K562 (cell line): Measurements from ENCODE around the gene CALML3. TPM values are rescaled to one million over a fixed set of nuclear protein-coding genes. Genes with fewer than 3 reads are reported as not detected.

Experiments
- CCAR2 ChIP-seq: fragments of 200-400 bp; formaldehyde crosslinking; IDR thresholded peaks from 2 replicates; pipeline ENCODE4 v1.6.1; 2017; ENCODE audit warnings: mild to moderate bottlenecking, low read depth, low read length
- DNMT1 ChIP-seq: fragments of 450-650 bp; IDR thresholded peaks from 2 replicates; pipeline ENCODE4 v1.6.1; 2016; ENCODE audit warnings: antibody characterized with exemption, mild to moderate bottlenecking
- HDAC1 ChIP-seq, 2 experiments: fragments of 450-650 bp; IDR thresholded peaks; 2 replicates each; pipeline ENCODE4 v1.6.1; 2016 to 2017; ENCODE audit warnings: inconsistent platforms in 1 of 2, mild to moderate bottlenecking in 1 of 2, moderate library complexity in 1 of 2
- HDAC8 ChIP-seq: fragments of 450-650 bp; IDR thresholded peaks from 2 replicates; pipeline ENCODE4 v1.6.1; 2016; ENCODE audit warnings: mild to moderate bottlenecking, missing genetic modification characterization, moderate library complexity, missing compliant biosample characterization
- HEY1 ChIP-seq: fragments of 250-450 bp; sonication (Bioruptor Pico); IDR thresholded peaks from 2 replicates; pipeline ENCODE4 v1.5.0; 2020; ENCODE audit warnings: mild to moderate bottlenecking, moderate library complexity, borderline replicate concordance
- KDM2B ChIP-seq: fragments of 250-450 bp; sonication (Bioruptor Pico); IDR thresholded peaks from 2 replicates; pipeline ENCODE4 v1.8.0; 2021; ENCODE audit warnings: mild to moderate bottlenecking, moderate library complexity
- KLF16 ChIP-seq: IDR thresholded peaks from 2 replicates; pipeline ENCODE4 v1.6.1; 2016; ENCODE audit warnings: antibody characterized with exemption
- NBN ChIP-seq: fragments of 450-650 bp; IDR thresholded peaks from 2 replicates; pipeline ENCODE4 v1.6.1; 2016; ENCODE audit warnings: low read depth, mild to moderate bottlenecking
- NEUROD1 ChIP-seq: fragments of 150-350 bp; IDR thresholded peaks from 2 replicates; pipeline ENCODE4 v1.6.1; 2014; ENCODE audit warnings: borderline replicate concordance, low read length, low read depth; ENCODE audit not compliant: partially characterized antibody
- OTX1 ChIP-seq: fragments of 450-650 bp; formaldehyde crosslinking; IDR thresholded peaks from 2 replicates; pipeline ENCODE4 v1.4.0; 2022; ENCODE audit warnings: mild to moderate bottlenecking
- RFX1 ChIP-seq: fragments of 450-650 bp; IDR thresholded peaks from 2 replicates; pipeline ENCODE4 v1.6.1; 2016; ENCODE audit warnings: mild to moderate bottlenecking, moderate library complexity
- SAFB2 ChIP-seq: fragments of 200-400 bp; formaldehyde crosslinking; IDR thresholded peaks from 2 replicates; pipeline ENCODE4 v1.6.1; 2018; ENCODE audit warnings: borderline replicate concordance, low read length, low read depth, moderate library complexity; ENCODE audit not compliant: severe bottlenecking
- SAP30 ChIP-seq: fragments of 200-600 bp; sonication (generic); IDR thresholded peaks from 2 replicates; pipeline ENCODE4 v1.6.1; 2012; ENCODE audit warnings: borderline replicate concordance, low read depth, mild to moderate bottlenecking, moderate library complexity, low read length, control low read depth, inconsistent platforms; ENCODE audit not compliant: insufficient read depth, poor library complexity, severe bottlenecking
- SP2 ChIP-seq: IDR thresholded peaks from 2 replicates; pipeline ENCODE4 v1.6.1; 2011; ENCODE audit warnings: mild to moderate bottlenecking, low read depth, low read length, moderate library complexity; ENCODE audit not compliant: poor library complexity, severe bottlenecking; ENCODE audit errors: extremely low read depth
- TARDBP ChIP-seq: fragments of 450-650 bp; IDR thresholded peaks from 2 replicates; pipeline ENCODE4 v1.6.1; 2016
- ZBTB17 ChIP-seq: fragments of 450-650 bp; formaldehyde crosslinking; IDR thresholded peaks from 2 replicates; pipeline ENCODE4 v1.4.0; 2020; ENCODE audit warnings: mild to moderate bottlenecking
- ZNF263 ChIP-seq: sonication (generic); formaldehyde crosslinking; IDR thresholded peaks from 2 replicates; pipeline ENCODE4 v1.8.0; 2022; ENCODE audit warnings: mild to moderate bottlenecking, missing genetic modification reagents, borderline replicate concordance
- ZNF347 ChIP-seq: fragments of 450-650 bp; formaldehyde crosslinking; IDR thresholded peaks from 2 replicates; pipeline ENCODE4 v1.4.0; 2020; ENCODE audit warnings: low read depth, mild to moderate bottlenecking, moderate library complexity
- ZNF384 ChIP-seq: IDR thresholded peaks from 2 replicates; pipeline ENCODE4 v1.6.1; 2012; ENCODE audit warnings: low read depth, low read length, improper control_type of control experiment
- ZNF436 ChIP-seq: fragments of 250-450, 450-650 bp; sonication (Bioruptor Pico); formaldehyde crosslinking; IDR thresholded peaks from 2 replicates; pipeline ENCODE4 v1.7.0; 2020; ENCODE audit warnings: mild to moderate bottlenecking
- ZNF584 ChIP-seq: fragments of 200-800 bp; sonication (Bioruptor generic); IDR thresholded peaks from 2 replicates; pipeline ENCODE4 v1.6.1; 2016; ENCODE audit warnings: low read depth, mild to moderate bottlenecking, missing genetic modification characterization, missing compliant biosample characterization
- polyA plus RNA-seq, 8 experiments: library from polyadenylated mRNA; depleted of rRNA in 4 of 8; stranded (reverse) in 5 of 8; unstranded in 3 of 8; fragments of >200 nt; fragmentation: Nextera tagmentation in 2 of 8; fragmentation: Illumina TruSeq in 1 of 8; extraction: Ambion mirVana in 2 of 8; extraction: Trizol in 1 of 8; gene quantifications; 2 replicates each; pipeline versions ENCODE4 v1.2.1 to v1.2.3, GENCODE V29; 2011 to 2014; ENCODE audit warnings: inconsistent platforms in 1 of 8, missing spikeins in 1 of 8
- total RNA-seq, 7 experiments: library from RNA; depleted of rRNA in 6 of 7; stranded (reverse); fragments of >200 nt in 6 of 7; fragmentation: Illumina TruSeq in 2 of 7; extraction: Trizol in 2 of 7; gene quantifications; 2 replicates each; pipeline versions ENCODE4 v1.2.1 to v1.2.3, GENCODE V29; 2011 to 2021; ENCODE audit warnings: low replicate concordance in 1 of 7
- TF ChIP-seq, protein P1 (sequence below): fragments of 150-350 bp; IDR thresholded peaks from 2 replicates; pipeline ENCODE4 v1.6.1; 2014; ENCODE audit warnings: low read depth, mild to moderate bottlenecking, low read length, borderline replicate concordance
- TF ChIP-seq, protein P2 (sequence below): fragments of 450-650 bp; conservative IDR thresholded peaks from 2 replicates; pipeline ENCODE4 v1.6.1; 2016; ENCODE audit warnings: missing genetic modification characterization, low read depth, mild to moderate bottlenecking, control low read depth, missing compliant biosample characterization
- TF ChIP-seq, protein P3 (sequence below): fragments of 250-450 bp; sonication (Bioruptor Pico); IDR thresholded peaks from 2 replicates; pipeline ENCODE4 v1.8.0; 2022; ENCODE audit warnings: moderate library complexity, mild to moderate bottlenecking, inconsistent platforms

Gene CALML3
- total and polyA plus RNA-seq, 9 of the 15 experiments (the other 6 are each of a cell fraction or from before 2014, with no cell fraction given) = not detected

DNA sequence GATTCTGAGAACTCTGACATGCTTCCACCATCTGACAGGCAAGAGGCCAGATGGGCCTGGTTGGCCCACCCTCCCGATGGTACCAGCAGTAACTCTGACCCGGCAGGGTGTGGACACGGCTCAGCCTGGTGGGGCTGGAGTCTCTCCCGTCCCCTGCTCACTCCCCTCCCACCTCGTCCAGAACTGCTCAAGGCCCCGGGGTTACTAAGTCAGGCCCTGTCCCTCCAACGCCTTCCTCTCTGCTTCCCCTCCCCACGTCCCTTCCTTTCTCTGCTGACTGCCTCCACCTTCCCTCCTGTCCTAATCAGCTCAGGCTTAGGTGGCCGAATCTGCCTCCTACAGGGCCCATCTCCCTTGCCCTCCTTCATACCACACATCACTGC is 37.9 kb upstream of the CALML3 start (continued):
- TF ChIP-seq CCAR2 (no peak), KLF16 (no peak), SP2 (no peak), HDAC8 (tag) (no peak), NEUROD1 (no peak), ZNF436 (no peak), SAFB2 (no peak), DNMT1 (no peak), KDM2B (CRISPR knock-in tag) (no peak), TARDBP (no peak), ZNF384 (no peak), HDAC1 (IDR thresholded peaks at IDR 0.05) (peak in 1 of 2 experiments; percentile 55; a peak in 2 of 4 replicates), ZNF347 (no peak), ZNF584 (CRISPR knock-in tag) (no peak), HEY1 (no peak), ZNF263 (CRISPR knock-in tag) (peak; percentile 34; the same call in 1 of the 2 replicates), SAP30 (peak; percentile 42), RFX1 (no peak), ZBTB17 (CRISPR knock-in tag) (0 out of 2 replicates have a peak, but pooled peaks have one; percentile 42), NBN (peak; percentile 74; the same call in 1 of the 2 replicates), OTX1 (CRISPR knock-in tag) (peak; percentile 78; the same call in 1 of the 2 replicates)
- TF ChIP-seq, protein P1, sequence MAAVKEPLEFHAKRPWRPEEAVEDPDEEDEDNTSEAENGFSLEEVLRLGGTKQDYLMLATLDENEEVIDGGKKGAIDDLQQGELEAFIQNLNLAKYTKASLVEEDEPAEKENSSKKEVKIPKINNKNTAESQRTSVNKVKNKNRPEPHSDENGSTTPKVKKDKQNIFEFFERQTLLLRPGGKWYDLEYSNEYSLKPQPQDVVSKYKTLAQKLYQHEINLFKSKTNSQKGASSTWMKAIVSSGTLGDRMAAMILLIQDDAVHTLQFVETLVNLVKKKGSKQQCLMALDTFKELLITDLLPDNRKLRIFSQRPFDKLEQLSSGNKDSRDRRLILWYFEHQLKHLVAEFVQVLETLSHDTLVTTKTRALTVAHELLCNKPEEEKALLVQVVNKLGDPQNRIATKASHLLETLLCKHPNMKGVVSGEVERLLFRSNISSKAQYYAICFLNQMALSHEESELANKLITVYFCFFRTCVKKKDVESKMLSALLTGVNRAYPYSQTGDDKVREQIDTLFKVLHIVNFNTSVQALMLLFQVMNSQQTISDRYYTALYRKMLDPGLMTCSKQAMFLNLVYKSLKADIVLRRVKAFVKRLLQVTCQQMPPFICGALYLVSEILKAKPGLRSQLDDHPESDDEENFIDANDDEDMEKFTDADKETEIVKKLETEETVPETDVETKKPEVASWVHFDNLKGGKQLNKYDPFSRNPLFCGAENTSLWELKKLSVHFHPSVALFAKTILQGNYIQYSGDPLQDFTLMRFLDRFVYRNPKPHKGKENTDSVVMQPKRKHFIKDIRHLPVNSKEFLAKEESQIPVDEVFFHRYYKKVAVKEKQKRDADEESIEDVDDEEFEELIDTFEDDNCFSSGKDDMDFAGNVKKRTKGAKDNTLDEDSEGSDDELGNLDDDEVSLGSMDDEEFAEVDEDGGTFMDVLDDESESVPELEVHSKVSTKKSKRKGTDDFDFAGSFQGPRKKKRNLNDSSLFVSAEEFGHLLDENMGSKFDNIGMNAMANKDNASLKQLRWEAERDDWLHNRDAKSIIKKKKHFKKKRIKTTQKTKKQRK = no peak
- TF ChIP-seq, protein P2, sequence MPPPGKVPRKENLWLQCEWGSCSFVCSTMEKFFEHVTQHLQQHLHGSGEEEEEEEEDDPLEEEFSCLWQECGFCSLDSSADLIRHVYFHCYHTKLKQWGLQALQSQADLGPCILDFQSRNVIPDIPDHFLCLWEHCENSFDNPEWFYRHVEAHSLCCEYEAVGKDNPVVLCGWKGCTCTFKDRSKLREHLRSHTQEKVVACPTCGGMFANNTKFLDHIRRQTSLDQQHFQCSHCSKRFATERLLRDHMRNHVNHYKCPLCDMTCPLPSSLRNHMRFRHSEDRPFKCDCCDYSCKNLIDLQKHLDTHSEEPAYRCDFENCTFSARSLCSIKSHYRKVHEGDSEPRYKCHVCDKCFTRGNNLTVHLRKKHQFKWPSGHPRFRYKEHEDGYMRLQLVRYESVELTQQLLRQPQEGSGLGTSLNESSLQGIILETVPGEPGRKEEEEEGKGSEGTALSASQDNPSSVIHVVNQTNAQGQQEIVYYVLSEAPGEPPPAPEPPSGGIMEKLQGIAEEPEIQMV (tag) = no peak
- TF ChIP-seq, protein P3, sequence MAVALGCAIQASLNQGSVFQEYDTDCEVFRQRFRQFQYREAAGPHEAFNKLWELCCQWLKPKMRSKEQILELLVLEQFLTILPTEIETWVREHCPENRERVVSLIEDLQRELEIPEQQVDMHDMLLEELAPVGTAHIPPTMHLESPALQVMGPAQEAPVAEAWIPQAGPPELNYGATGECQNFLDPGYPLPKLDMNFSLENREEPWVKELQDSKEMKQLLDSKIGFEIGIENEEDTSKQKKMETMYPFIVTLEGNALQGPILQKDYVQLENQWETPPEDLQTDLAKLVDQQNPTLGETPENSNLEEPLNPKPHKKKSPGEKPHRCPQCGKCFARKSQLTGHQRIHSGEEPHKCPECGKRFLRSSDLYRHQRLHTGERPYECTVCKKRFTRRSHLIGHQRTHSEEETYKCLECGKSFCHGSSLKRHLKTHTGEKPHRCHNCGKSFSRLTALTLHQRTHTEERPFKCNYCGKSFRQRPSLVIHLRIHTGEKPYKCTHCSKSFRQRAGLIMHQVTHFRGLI = no peak
